A549 (cell line): Measurements from ENCODE around the gene KCNJ6. TPM values are rescaled to one million over a fixed set of nuclear protein-coding genes. Genes with fewer than 3 reads are reported as not detected.
"Not testable (repeated sequence)": the region's sequence is repeated elsewhere in the genome, so short reads cannot be mapped to it uniquely, and the experiment has no call there.

Experiments used
- ATAC-seq, 2 experiments: fragments of 200-7000 bp in 1 of 2; fragments of >200 bp in 1 of 2; cut with Nextera tagmentation in 1 of 2; cut with Tn5 transposase in 1 of 2; 3 replicates each; pipeline versions ENCODE4 v1.8.0 to v1.9.1; 2018 to 2020; ENCODE audit warnings: mild to moderate bottlenecking in 1 of 2, moderate library complexity in 1 of 2
- CTCF ChIA-PET: fragments of 300-600 bp; sonication (Branson Sonifier 250); formaldehyde crosslinking; extraction: SDS; loops from one replicate; lab custom pipeline; 2021; ENCODE audit warnings: antibody characterized with exemption, inconsistent platforms; lab: Yijun Ruan, JAX
- POLR2A ChIA-PET: fragments of 350-600 bp; formaldehyde crosslinking; extraction: SDS; loops from one replicate; lab custom pipeline; 2021; ENCODE audit warnings: antibody characterized with exemption, inconsistent platforms; lab: Yijun Ruan, JAX
- DNase-seq, 2 experiments: peaks; one replicate each; pipeline versions ENCODE4 v3.0.0 to v3.0.0-alpha.2; 2011 to 2016; ENCODE audit warnings: low read depth in 1 of 2, low spot score in 1 of 2
- FAIRE-seq: peaks from 2 replicates; lab custom pipeline; 2011; peaks lifted over from hg19 to GRCh38; lab: Jason Lieb, UNC
- H3K27ac ChIP-seq, 2 experiments: fragments of >200 bp; sonication (Bioruptor Twin); formaldehyde crosslinking; 3 replicates each; pipeline ENCODE4 v1.5.1; 2016 to 2017
- H3K4me1 ChIP-seq: fragments of >200 bp; sonication (Bioruptor Twin); formaldehyde crosslinking; 3 replicates; pipeline ENCODE4 v1.6.1; 2016
- H3K4me2 ChIP-seq: fragments of >200 bp; sonication (Bioruptor Twin); formaldehyde crosslinking; 3 replicates; pipeline ENCODE4 v1.6.1; 2016
- H3K4me3 ChIP-seq: fragments of >200 bp; sonication (Bioruptor Twin); formaldehyde crosslinking; 3 replicates; pipeline ENCODE4 v1.5.1; 2016
- H3K9me3 ChIP-seq: fragments of >200 bp; sonication (Bioruptor Twin); formaldehyde crosslinking; 3 replicates; pipeline ENCODE4 v1.6.1; 2016
- ATOH8 ChIP-seq: fragments of 250-450 bp; sonication (Bioruptor Pico); IDR thresholded peaks from 2 replicates; pipeline ENCODE4 v1.5.0; 2020; ENCODE audit warnings: low read depth, mild to moderate bottlenecking, moderate library complexity
- BCL3 ChIP-seq: fragments of >200 bp; sonication (Bioruptor Twin); formaldehyde crosslinking; IDR thresholded peaks from 3 replicates; pipeline ENCODE4 v1.6.1; 2016
- CBX8 ChIP-seq: fragments of 200-600 bp; sonication (generic); IDR thresholded peaks from 2 replicates; pipeline ENCODE4 v1.6.1; 2016
- E2F6 ChIP-seq: IDR thresholded peaks from 2 replicates; pipeline ENCODE4 v1.6.1; 2012; ENCODE audit warnings: low read depth, borderline replicate concordance
- EHMT2 ChIP-seq: fragments of 200-600 bp; sonication (generic); IDR thresholded peaks from 2 replicates; pipeline ENCODE4 v1.6.1; 2016; ENCODE audit warnings: antibody characterized with exemption, low read depth, mild to moderate bottlenecking, moderate library complexity
- ELK1 ChIP-seq: fragments of 150-350 bp; IDR thresholded peaks from 2 replicates; pipeline ENCODE4 v1.6.1; 2014; ENCODE audit warnings: low read depth, mild to moderate bottlenecking, low read length
- HOXB13 ChIP-seq: fragments of 250-450 bp; sonication (Bioruptor Pico); IDR thresholded peaks from 2 replicates; pipeline ENCODE4 v1.5.0; 2020; ENCODE audit warnings: low read depth, mild to moderate bottlenecking, moderate library complexity
- JUN ChIP-seq, 2 experiments: fragments of >200 bp; sonication (Bioruptor Twin); formaldehyde crosslinking; IDR thresholded peaks; 2 replicates in 1 of 2; 3 replicates in 1 of 2; pipeline ENCODE4 v1.6.1; 2016 to 2017
- JUNB ChIP-seq: fragments of >200 bp; sonication (Bioruptor Twin); formaldehyde crosslinking; IDR thresholded peaks from 2 replicates; pipeline ENCODE4 v1.6.1; 2016
- KDM1A ChIP-seq: fragments of 200-600 bp; sonication (generic); IDR thresholded peaks from 2 replicates; pipeline ENCODE4 v1.6.1; 2016; ENCODE audit warnings: low read depth, mild to moderate bottlenecking
- MAFK ChIP-seq: fragments of 450-650 bp; IDR thresholded peaks from 2 replicates; pipeline ENCODE4 v1.6.1; 2014; ENCODE audit not compliant: partially characterized antibody
- MAZ ChIP-seq: fragments of 150-350 bp; IDR thresholded peaks from 2 replicates; pipeline ENCODE4 v1.6.1; 2014; ENCODE audit warnings: antibody characterized with exemption, low read depth, low read length, borderline replicate concordance
- NR3C1 ChIP-seq: fragments of >200 bp; sonication (Bioruptor Twin); formaldehyde crosslinking; IDR thresholded peaks from 3 replicates; pipeline ENCODE4 v1.6.1; 2017
- PBX3 ChIP-seq: IDR thresholded peaks from 2 replicates; pipeline ENCODE4 v1.6.1; 2012
- PHF8 ChIP-seq: fragments of 200-600 bp; sonication (generic); IDR thresholded peaks from 2 replicates; pipeline ENCODE4 v1.6.1; 2016; ENCODE audit warnings: low read depth, mild to moderate bottlenecking, antibody characterized with exemption, moderate library complexity, borderline replicate concordance
- RCOR1 ChIP-seq: fragments of 150-350 bp; IDR thresholded peaks from 2 replicates; pipeline ENCODE4 v1.6.1; 2014; ENCODE audit warnings: antibody characterized with exemption, low read length, low read depth
- RNF2 ChIP-seq: fragments of 200-600 bp; sonication (generic); IDR thresholded peaks from 2 replicates; pipeline ENCODE4 v1.6.1; 2016; ENCODE audit warnings: low read depth, mild to moderate bottlenecking, antibody characterized with exemption, moderate library complexity, borderline replicate concordance
- SREBF2 ChIP-seq: fragments of 450-650 bp; IDR thresholded peaks from 2 replicates; pipeline ENCODE4 v1.6.1; 2014; ENCODE audit warnings: mild to moderate bottlenecking, moderate library complexity
- TP53 ChIP-seq: fragments of 250-450 bp; sonication (Bioruptor Pico); IDR thresholded peaks from 2 replicates; pipeline ENCODE4 v1.5.0; 2021; ENCODE audit warnings: mild to moderate bottlenecking, moderate library complexity
- ZC3H11A ChIP-seq: fragments of 450-650 bp; IDR thresholded peaks from 2 replicates; pipeline ENCODE4 v1.6.1; 2014; ENCODE audit warnings: antibody characterized with exemption, mild to moderate bottlenecking
- WGBS: methylation state at CpG from one replicate; pipeline ENCODE4 v1.1.6; 2017; ENCODE audit errors: missing lambda C conversion rate; 5-methylcytosine and 5-hydroxymethylcytosine counted together
- polyA plus RNA-seq, 4 experiments: library from polyadenylated mRNA; depleted of rRNA in 3 of 4; stranded (reverse); fragments of >200 nt; fragmentation: RNase III in 1 of 4; extraction: RNeasy Plus Mini Kit Qiagen cat#74134 plus additional on column Dnase treatment in 1 of 4; gene quantifications; 2 replicates in 3 of 4; 3 replicates in 1 of 4; pipeline ENCODE4 v1.2.3, GENCODE V29; 2011 to 2017
- TF ChIP-seq, protein P1 (sequence below): fragments of 250-450 bp; sonication (Bioruptor Pico); IDR thresholded peaks from 2 replicates; pipeline ENCODE4 v1.5.0; 2021; ENCODE audit warnings: mild to moderate bottlenecking, moderate library complexity, borderline replicate concordance

The KCNJ6 gene
- polyA plus RNA-seq, 2 of the 4 experiments (the other 2 are of a cell fraction): 0.68 to 1.4 TPM

- H3K9me3 ChIP-seq: no peaks in the 10 kb centered on the region
- no peak overlapping the region for H3K4me2 ChIP-seq
- H3K27ac ChIP-seq: no peak overlapping the region
- CTCF ChIA-PET: interaction anchor here (0.6 to 0.9 kb wide), 2 partner anchors 9 to 22 kb away, joined by 3 read pairs; no protein-coding TSS in a partner anchor
- H3K4me3 ChIP-seq: no peak overlapping the region
- no peak for FAIRE-seq
- H3K4me1 ChIP-seq: no peaks in the 10 kb centered on the region
- TF ChIP-seq EHMT2: no peak
- no peak for TF ChIP-seq BCL3
- no peak for TF ChIP-seq SREBF2
- no peak for TF ChIP-seq MAFK
- no peak for TF ChIP-seq RNF2
- TF ChIP-seq HOXB13 (CRISPR knock-in tag): no peak
- no peak for TF ChIP-seq KDM1A
- no peak for TF ChIP-seq ELK1
- no peak for TF ChIP-seq ATOH8 (CRISPR knock-in tag)
- TF ChIP-seq JUN (IDR thresholded peaks at IDR 0.05): no peak
- TF ChIP-seq PHF8: no peak
- TF ChIP-seq, protein P1, sequence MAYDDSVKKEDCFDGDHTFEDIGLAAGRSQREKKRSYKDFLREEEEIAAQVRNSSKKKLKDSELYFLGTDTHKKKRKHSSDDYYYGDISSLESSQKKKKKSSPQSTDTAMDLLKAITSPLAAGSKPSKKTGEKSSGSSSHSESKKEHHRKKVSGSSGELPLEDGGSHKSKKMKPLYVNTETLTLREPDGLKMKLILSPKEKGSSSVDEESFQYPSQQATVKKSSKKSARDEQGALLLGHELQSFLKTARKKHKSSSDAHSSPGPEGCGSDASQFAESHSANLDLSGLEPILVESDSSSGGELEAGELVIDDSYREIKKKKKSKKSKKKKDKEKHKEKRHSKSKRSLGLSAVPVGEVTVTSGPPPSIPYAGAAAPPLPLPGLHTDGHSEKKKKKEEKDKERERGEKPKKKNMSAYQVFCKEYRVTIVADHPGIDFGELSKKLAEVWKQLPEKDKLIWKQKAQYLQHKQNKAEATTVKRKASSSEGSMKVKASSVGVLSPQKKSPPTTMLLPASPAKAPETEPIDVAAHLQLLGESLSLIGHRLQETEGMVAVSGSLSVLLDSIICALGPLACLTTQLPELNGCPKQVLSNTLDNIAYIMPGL: no peak
- TF ChIP-seq RCOR1: no peak
- no peak for TF ChIP-seq NR3C1
- TF ChIP-seq TP53: no peak
- no peak for TF ChIP-seq JUNB
- no peak for TF ChIP-seq ZC3H11A
- no peak for TF ChIP-seq E2F6
- TF ChIP-seq PBX3: no peak
- TF ChIP-seq, all 56 proteins: peak for 0
- 54% methylated on average over 6 of the region's 6 CpGs for WGBS
- no peak for ATAC-seq
- no peak for DNase-seq
- POLR2A ChIA-PET: no interaction called here
These were observed 192.1 kb downstream of the KCNJ6 start for GRCh38 chr21:37724201-37724600.

- ATAC-seq (no peak), FAIRE-seq (no peak), DNase-seq (no peak)
- ChIA-PET CTCF (no interaction called here), POLR2A (no interaction called here)
- no peaks in the 10 kb centered on the region for H3K4me1 ChIP-seq
- 76% methylated on average over 4 of the region's 4 CpGs for WGBS
- no peak overlapping the region for H3K27ac ChIP-seq
- TF ChIP-seq MAZ (no peak), CBX8 (no peak)
- no peak overlapping the region for H3K4me2 ChIP-seq
- H3K4me3 ChIP-seq: no peak overlapping the region
- H3K9me3 ChIP-seq: no peaks in the 10 kb centered on the region
These were observed 198.7 kb downstream of the KCNJ6 start for GRCh38 chr21:37717534-37717933.

GRCh38 chr21:37712569-37712934 is 203.7 kb downstream of the KCNJ6 start:
- not testable (repeated sequence) for H3K4me3 ChIP-seq, ATAC-seq, FAIRE-seq, H3K27ac ChIP-seq, H3K9me3 ChIP-seq, DNase-seq, H3K4me1 ChIP-seq, H3K4me2 ChIP-seq
- ChIA-PET POLR2A (interaction anchor here (1.0 to 2.4 kb wide), 2 partner anchors 148 to 639 kb away, joined by 4 to 11 read pairs; no protein-coding TSS in a partner anchor), CTCF (interaction anchor here (0.7 to 4.3 kb wide), 29 partner anchors 11 to 644 kb away, joined by 3 to 31 read pairs (median 5); partner anchors contain the start of gene KCNJ6)
